Gastroesophageal sphincter (tissue), 3 donors: Measurements from ENCODE around the gene BCAS3.

ENCODE experiments used
- CTCF ChIP-seq, 4 experiments: fragments of 200-600 bp in 2 of 4; fragments of 450-650 bp in 2 of 4; sonication (generic) in 1 of 4; IDR thresholded peaks; one replicate each; pipeline ENCODE4 v1.5.1; 2017 to 2019; ENCODE audit warnings: antibody characterized with exemption in 4 of 4, mild to moderate bottlenecking in 2 of 4, moderate library complexity in 2 of 4
- EP300 ChIP-seq: sonication (generic); formaldehyde crosslinking; IDR thresholded peaks from one replicate; pipeline ENCODE4 v1.6.1; 2017; ENCODE audit warnings: antibody characterized with exemption, mild to moderate bottlenecking
- POLR2A ChIP-seq, 2 donors: fragments of 450-650 bp; IDR thresholded peaks; one replicate each; pipeline ENCODE4 v1.6.1; 2017; ENCODE audit warnings: antibody characterized with exemption in 2 of 2, mild to moderate bottlenecking in 2 of 2, moderate library complexity in 1 of 2
- POLR2AphosphoS5 ChIP-seq: sonication (generic); formaldehyde crosslinking; IDR thresholded peaks from one replicate; pipeline ENCODE4 v1.6.1; 2017; ENCODE audit warnings: antibody characterized with exemption

GRCh38 chr17:61393550-61393903 is 715.9 kb downstream of the BCAS3 start:
- TF ChIP-seq CTCF (IDR thresholded peaks at IDR 0.05) (peak in 1 of 4 experiments; percentile 4), POLR2AphosphoS5 (no peak), POLR2A (IDR thresholded peaks at IDR 0.05) (no peak), EP300 (no peak)
